Activated CD4-positive, alpha-beta T cell treated with anti-CD3 and anti-CD28 coated beads, Interleukin-2, amount 10 ng/mL, durations not matched to agents 7 days and 5 days (primary cell): Measurements from ENCODE around the gene HID1. TPM values are rescaled to one million over a fixed set of nuclear protein-coding genes. Genes with fewer than 3 reads are reported as not detected.
"Not testable (repeated sequence)": the region's sequence is repeated elsewhere in the genome, so short reads cannot be mapped to it uniquely, and the experiment has no call there.

Source experiments
- CTCF ChIA-PET: fragments of 350-600 bp; sonication (Branson Sonifier 250); formaldehyde crosslinking; loops from one replicate; lab custom pipeline; 2021; ENCODE audit warnings: antibody characterized with exemption; lab: Charles Lee
- POLR2A ChIA-PET: fragments of 350-600 bp; sonication (Branson Sonifier 250); formaldehyde crosslinking; loops from one replicate; lab custom pipeline; 2021; ENCODE audit warnings: antibody characterized with exemption; lab: Charles Lee
- DNase-seq: peaks from one replicate; pipeline ENCODE4 v3.0.0-alpha.2; 2020
- H3K27ac Mint-ChIP-seq: one replicate; pipeline ENCODE4 v1.8.0; 2021; ENCODE audit warnings: mild to moderate bottlenecking, moderate library complexity, mixed read lengths
- H3K27me3 Mint-ChIP-seq: one replicate; pipeline ENCODE4 v1.8.0; 2021; ENCODE audit warnings: mixed read lengths
- H3K36me3 Mint-ChIP-seq: one replicate; pipeline ENCODE4 v1.8.0; 2021; ENCODE audit warnings: low read depth, mixed read lengths
- H3K4me1 Mint-ChIP-seq: one replicate; pipeline ENCODE4 v1.8.0; 2021; ENCODE audit warnings: mixed read lengths
- H3K4me3 Mint-ChIP-seq: one replicate; pipeline ENCODE4 v1.8.0; 2021; ENCODE audit warnings: mild to moderate bottlenecking, moderate library complexity, mixed read lengths
- H3K9me3 Mint-ChIP-seq: one replicate; pipeline ENCODE4 v1.8.0; 2021; ENCODE audit warnings: mixed read lengths
- total RNA-seq, 2 experiments: library from RNA; stranded (reverse); gene quantifications; one replicate each; pipeline ENCODE4 v1.2.3, GENCODE V29; 2021

The HID1 gene
- total RNA-seq, 2 experiments from 2014 or later: 0.44 to 0.82 TPM

DNA sequence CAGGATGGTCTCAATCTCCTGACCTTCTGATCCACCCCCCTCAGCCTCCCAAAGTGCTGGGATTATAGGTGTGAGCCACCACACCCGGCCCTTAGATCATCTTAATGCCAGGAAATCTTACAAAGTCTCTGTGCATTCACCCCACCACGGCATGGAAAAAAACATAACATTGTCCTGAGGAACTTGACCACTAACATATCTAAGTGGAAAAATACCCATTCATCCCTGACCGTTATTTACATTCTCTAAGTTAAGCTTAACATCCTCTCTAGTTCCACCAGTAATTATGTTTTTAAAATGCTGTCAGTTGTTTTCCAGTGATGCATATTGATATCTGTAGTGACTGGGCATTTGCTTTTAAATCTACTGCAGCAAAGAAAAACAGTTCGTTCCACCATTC is 3.4 kb upstream of the HID1 start:
- Mint-ChIP-seq H3K4me3 (no peak overlapping the region), H3K36me3 (no peaks in the 10 kb centered on the region), H3K9me3 (no peaks in the 10 kb centered on the region), H3K27ac (no peak overlapping the region), H3K27me3 (peaks cover 35% of the 10 kb centered on the region), H3K4me1 (peaks cover 12% of the 10 kb centered on the region)
- DNase-seq: no peak
- POLR2A ChIA-PET: no interaction called here
- CTCF ChIA-PET: interaction anchor here (0.8 to 1.6 kb wide), 2 partner anchors 14 to 37 kb away, joined by 3 to 5 read pairs; partner anchors contain the start of gene MRPL58

DNA sequence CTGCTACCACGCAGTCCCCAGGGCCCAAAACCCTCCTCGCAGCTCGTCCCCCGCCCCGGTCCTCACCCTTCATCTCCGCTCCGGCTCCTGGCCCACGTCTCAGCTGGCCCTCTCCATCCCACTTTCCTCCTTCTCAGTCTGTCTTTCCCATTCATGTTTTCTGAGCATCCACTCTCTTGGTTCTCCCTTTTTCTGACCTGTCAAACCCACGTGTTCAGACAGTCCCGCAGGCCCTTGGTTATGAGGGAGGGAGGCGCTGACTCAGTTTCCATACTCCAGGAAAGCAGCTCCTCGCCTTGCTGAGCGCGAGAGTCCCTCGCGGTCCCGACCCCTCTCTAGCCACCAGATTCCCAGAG is 392 bp upstream of the HID1 start:
- no peak for DNase-seq
- peak overlapping the region; percentile 62 for H3K4me3 Mint-ChIP-seq
- H3K27me3 Mint-ChIP-seq: peaks cover 29% of the 10 kb centered on the region
- H3K4me1 Mint-ChIP-seq: peaks cover 6% of the 10 kb centered on the region
- H3K27ac Mint-ChIP-seq: no peak overlapping the region
- H3K36me3 Mint-ChIP-seq: no peaks in the 10 kb centered on the region
- ChIA-PET POLR2A (interaction anchor here (0.5 kb wide), 1 partner anchor 132 kb away, joined by 4 read pairs; no protein-coding TSS in a partner anchor), CTCF (interaction anchor here (0.7 to 2.0 kb wide), 6 partner anchors 9 to 440 kb away, joined by 3 to 10 read pairs (median 6); no protein-coding TSS in a partner anchor)
- H3K9me3 Mint-ChIP-seq: no peaks in the 10 kb centered on the region

DNA sequence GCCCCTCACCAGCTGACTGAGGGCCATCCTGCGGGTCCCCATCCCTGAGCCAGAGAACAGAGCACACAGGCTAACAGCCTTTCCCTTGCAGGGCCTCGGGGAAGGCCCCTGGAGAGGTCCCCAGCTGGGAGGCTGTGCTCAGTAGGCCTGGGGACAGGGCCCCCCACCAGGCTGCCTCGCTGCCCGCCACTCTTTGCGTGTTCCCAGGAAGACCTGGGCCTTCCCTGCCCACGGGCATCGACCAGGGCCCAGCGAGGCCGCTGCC is 785 bp downstream of the HID1 start:
- peak overlapping the region; percentile 51 for H3K4me3 Mint-ChIP-seq
- DNase-seq: no peak

DNA sequence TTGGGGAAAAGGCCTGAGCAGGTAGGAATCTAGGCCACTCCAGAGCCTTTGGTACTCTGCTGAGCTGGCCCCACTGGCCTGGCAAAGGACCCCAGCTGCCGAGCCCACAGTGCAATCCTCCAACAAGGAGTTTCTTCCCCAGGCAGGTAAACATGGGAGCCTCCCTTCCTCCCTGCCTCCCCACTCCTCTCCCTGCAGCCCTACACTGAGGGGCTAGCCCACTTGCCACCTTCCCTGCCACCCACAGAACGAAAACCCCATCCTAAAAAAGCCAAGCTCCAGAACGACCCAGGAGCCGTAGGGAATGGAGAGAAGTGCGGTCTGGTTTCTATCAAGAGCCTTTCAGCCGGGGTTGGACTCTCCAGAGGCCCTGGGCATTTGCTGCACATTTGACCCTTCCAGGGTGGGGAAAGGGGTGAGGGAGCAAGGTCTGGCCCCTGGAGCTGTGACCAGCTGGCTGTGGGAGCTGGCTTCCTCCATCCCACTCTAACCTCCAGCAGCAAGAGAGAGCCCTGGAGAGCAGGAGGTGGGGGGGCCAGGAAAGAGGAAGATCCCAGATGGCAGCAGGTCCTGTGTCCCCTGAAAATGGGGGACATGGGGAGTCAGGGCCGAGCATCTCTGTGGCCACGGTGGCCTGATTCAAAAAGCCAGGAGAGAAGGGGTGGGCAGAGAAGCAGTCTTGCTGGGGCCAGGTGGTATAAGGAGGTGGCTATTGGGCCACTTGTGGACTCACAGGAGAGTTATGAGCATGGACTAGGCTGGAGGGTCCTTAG is 1.3 kb downstream of the HID1 start:
- Mint-ChIP-seq H3K27ac (no peak overlapping the region), H3K9me3 (no peaks in the 10 kb centered on the region), H3K4me1 (peaks cover 6% of the 10 kb centered on the region), H3K27me3 (peaks cover 29% of the 10 kb centered on the region), H3K36me3 (no peaks in the 10 kb centered on the region), H3K4me3 (peak overlapping the region; percentile 51)
- ChIA-PET POLR2A (no interaction called here), CTCF (interaction anchor here (0.6 to 1.4 kb wide), 6 partner anchors 10 to 70 kb away, joined by 3 to 8 read pairs (median 3); partner anchors contain the start of gene MRPL58)
- DNase-seq: no peak

More for the DNA sequence above, 785 bp downstream of the HID1 start:
- peaks cover 29% of the 10 kb centered on the region for H3K27me3 Mint-ChIP-seq
- ChIA-PET CTCF (interaction anchor here (0.6 to 1.4 kb wide), 6 partner anchors 10 to 70 kb away, joined by 3 to 8 read pairs (median 4); partner anchors contain the start of gene MRPL58), POLR2A (no interaction called here)
- no peak overlapping the region for H3K27ac Mint-ChIP-seq
- no peaks in the 10 kb centered on the region for H3K9me3 Mint-ChIP-seq
- peaks cover 6% of the 10 kb centered on the region for H3K4me1 Mint-ChIP-seq
- H3K36me3 Mint-ChIP-seq: no peaks in the 10 kb centered on the region

DNA sequence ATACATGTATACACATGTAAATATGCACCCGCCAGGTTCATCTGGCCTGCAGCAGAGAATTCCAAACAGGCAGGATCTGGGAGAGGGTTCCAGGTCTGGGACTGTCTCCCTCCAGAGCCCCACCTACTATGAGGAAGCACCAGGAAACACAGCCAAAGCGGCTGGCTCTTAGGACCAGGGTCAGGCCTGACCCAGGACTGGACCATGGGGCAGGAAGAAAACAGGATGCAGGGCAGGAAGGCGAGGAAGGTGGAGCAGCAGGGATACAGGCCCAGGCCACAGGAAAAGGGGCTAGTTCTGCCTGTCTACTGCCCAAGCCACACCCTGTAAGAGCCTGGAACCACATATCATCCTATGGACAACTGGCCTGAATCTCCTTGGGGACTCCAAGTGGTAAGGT is 2.2 kb downstream of the HID1 start:
- Mint-ChIP-seq H3K27ac (no peak overlapping the region), H3K4me1 (peaks cover 6% of the 10 kb centered on the region), H3K36me3 (no peaks in the 10 kb centered on the region), H3K9me3 (no peaks in the 10 kb centered on the region), H3K27me3 (peaks cover 26% of the 10 kb centered on the region), H3K4me3 (no peak overlapping the region)
- DNase-seq: no peak
- CTCF ChIA-PET: interaction anchor here (1.0 to 1.1 kb wide), 2 partner anchors 54 to 65 kb away, joined by 3 read pairs; no protein-coding TSS in a partner anchor
- POLR2A ChIA-PET: no interaction called here

DNA sequence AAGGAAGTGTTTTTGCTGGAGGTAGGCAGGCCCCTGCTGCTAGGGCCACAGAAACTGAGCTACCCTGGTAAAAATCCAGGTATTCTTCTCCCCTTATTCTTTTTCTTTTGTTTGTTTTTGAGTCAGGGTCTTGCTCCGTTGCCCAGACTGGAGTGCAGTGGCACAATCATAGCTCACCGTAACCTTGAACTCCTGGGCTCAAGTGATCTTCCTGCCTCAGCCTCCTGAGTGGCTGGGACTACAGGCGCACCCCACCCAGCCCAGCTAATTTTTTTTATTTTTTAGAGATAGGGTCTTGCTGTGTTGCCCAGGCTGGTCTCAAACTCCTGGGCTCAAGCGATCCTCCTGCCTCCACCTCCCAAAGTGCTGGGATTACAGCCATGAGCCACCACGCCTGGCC is 3.1 kb downstream of the HID1 start:
- Mint-ChIP-seq H3K27me3 (peaks cover 19% of the 10 kb centered on the region), H3K27ac (peak overlapping the region; percentile 68)
- POLR2A ChIA-PET, H3K9me3 Mint-ChIP-seq, H3K4me3 Mint-ChIP-seq, H3K4me1 Mint-ChIP-seq, DNase-seq, H3K36me3 Mint-ChIP-seq: not testable (repeated sequence)
- CTCF ChIA-PET: interaction anchor here (0.7 to 0.9 kb wide), 2 partner anchors 44 to 62 kb away, joined by 3 read pairs; no protein-coding TSS in a partner anchor

DNA sequence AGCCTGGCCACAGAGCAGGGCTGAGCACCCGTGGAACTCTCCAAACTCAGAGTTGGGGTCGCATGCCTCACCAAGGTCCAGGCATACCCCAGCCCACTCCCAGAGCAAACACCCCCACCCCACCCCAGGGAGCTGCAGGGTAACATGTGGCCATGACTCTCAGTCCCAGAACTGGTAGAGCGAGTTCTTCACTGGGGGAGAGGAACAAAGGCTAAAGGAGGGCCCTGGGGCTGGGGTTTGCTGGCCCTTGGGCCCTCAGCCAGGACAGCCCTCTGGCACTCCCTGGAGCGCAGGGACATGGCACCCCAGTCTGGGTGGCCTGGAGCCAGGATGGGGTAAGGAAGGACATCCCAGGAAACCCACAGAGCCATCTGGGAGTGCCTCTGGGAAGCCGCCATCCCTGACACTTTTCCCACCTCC is 4.2 kb downstream of the HID1 start:
- H3K4me3 Mint-ChIP-seq: no peak overlapping the region
- ChIA-PET CTCF (interaction anchor here (0.7 to 0.9 kb wide), 2 partner anchors 45 to 167 kb away, joined by 3 read pairs; no protein-coding TSS in a partner anchor), POLR2A (no interaction called here)
- no peaks in the 10 kb centered on the region for H3K9me3 Mint-ChIP-seq
- peaks cover 12% of the 10 kb centered on the region for H3K27me3 Mint-ChIP-seq
- H3K27ac Mint-ChIP-seq: no peak overlapping the region
- no peaks in the 10 kb centered on the region for H3K36me3 Mint-ChIP-seq
- no peak for DNase-seq
- peaks cover 6% of the 10 kb centered on the region for H3K4me1 Mint-ChIP-seq

DNA sequence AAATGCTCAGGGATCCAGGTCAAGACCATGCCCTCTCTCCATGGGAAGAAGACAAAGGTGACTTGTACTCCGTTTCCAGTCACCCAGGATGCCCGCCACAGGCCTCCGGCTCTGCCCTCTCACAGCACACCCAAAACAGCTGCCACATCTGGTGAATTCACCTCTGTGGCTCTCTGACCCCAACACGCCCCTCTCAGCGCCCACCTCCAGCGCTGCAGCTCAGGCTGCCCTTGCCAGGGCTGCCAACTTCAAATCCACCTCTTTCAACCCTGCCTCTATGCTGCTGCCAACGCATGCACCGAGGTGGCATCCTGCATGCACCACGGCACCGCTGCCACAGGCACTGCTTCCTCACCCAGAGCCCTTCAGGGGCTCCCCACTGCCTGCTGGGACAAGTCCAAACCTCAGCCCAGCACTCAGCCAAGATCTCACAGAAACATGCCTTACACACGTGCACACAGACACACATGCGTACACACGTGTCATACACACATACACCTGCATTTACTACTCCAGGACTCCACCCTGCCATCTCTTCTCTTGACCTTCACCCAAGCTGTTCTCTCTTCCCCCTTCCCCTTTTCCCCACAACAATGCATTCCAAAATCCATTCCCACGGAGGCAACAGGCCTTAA is 7.5 kb downstream of the HID1 start:
- no peaks in the 10 kb centered on the region for H3K9me3 Mint-ChIP-seq
- no peak for DNase-seq
- CTCF ChIA-PET: interaction anchor here (0.5 kb wide), 1 partner anchor 1986 kb away, joined by 3 read pairs; no protein-coding TSS in a partner anchor
- peaks cover 4% of the 10 kb centered on the region for H3K4me1 Mint-ChIP-seq
- H3K4me3 Mint-ChIP-seq: no peak overlapping the region
- no peaks in the 10 kb centered on the region for H3K36me3 Mint-ChIP-seq
- no peak overlapping the region for H3K27ac Mint-ChIP-seq
- H3K27me3 Mint-ChIP-seq: no peaks in the 10 kb centered on the region
- POLR2A ChIA-PET: no interaction called here

DNA sequence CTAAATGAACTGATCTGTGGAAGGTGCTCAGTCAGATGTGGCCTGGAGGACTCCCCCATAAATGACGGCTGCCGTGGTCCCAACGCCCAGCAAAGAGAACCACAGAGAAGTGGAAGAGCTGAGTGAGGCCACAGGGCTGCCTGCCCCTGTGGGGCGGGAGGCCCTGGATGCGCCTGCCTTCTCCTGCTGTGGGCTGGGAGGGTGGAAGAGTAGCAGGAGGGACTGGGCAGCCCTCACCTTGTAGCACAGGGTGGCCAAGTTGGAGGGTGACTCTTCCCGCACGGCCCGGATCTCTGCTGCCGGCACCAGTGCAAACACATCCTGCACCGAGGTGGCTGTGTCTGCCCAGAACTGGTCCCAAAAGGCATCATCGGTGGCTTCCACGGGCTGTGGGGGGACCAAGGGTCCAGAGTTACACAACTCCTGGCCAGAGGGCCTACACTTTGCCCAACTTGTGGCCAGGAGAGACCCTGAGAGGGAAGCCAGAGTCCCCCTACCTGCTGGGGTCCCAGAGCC is 8.3 kb downstream of the HID1 start:
- DNase-seq: no peak
- peaks cover 4% of the 10 kb centered on the region for H3K4me1 Mint-ChIP-seq
- no peaks in the 10 kb centered on the region for H3K27me3 Mint-ChIP-seq
- H3K4me3 Mint-ChIP-seq: no peak overlapping the region
- no peaks in the 10 kb centered on the region for H3K9me3 Mint-ChIP-seq
- ChIA-PET POLR2A (no interaction called here), CTCF (interaction anchor here (0.6 to 1.7 kb wide), 4 partner anchors 9 to 167 kb away, joined by 3 to 8 read pairs (median 4); partner anchors contain the start of genes NT5C and USH1G)
- no peak overlapping the region for H3K27ac Mint-ChIP-seq
- H3K36me3 Mint-ChIP-seq: no peaks in the 10 kb centered on the region

DNA sequence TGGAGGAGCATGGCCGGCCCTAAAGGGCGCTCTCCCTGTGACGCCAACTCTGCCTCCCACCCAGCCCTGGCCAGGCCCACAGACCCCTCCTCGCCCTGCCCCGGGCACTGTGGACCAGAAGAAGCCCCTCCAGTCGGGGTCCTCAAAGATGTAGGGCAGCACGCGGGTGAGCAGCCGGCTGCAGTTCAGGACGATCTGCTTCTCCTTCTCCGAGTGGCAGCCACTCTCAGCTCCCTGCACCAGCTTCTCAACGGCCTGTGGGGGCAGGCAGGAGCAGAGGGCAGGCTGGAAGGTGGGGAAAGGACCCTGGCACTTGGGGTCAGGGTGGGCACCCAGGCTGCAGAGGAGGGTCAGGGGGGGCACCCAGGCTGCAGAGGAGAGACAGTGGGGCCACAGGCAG is 8.9 kb downstream of the HID1 start:
- Mint-ChIP-seq H3K27me3 (no peaks in the 10 kb centered on the region), H3K27ac (no peak overlapping the region), H3K9me3 (no peaks in the 10 kb centered on the region), H3K36me3 (no peaks in the 10 kb centered on the region), H3K4me1 (peaks cover 4% of the 10 kb centered on the region), H3K4me3 (no peak overlapping the region)
- ChIA-PET CTCF (interaction anchor here (0.6 to 1.7 kb wide), 5 partner anchors 10 to 168 kb away, joined by 3 to 8 read pairs (median 5); partner anchors contain the start of genes NT5C and USH1G), POLR2A (interaction anchor here (0.5 kb wide), 1 partner anchor 288 kb away, joined by 7 read pairs; no protein-coding TSS in a partner anchor)
- no peak for DNase-seq

DNA sequence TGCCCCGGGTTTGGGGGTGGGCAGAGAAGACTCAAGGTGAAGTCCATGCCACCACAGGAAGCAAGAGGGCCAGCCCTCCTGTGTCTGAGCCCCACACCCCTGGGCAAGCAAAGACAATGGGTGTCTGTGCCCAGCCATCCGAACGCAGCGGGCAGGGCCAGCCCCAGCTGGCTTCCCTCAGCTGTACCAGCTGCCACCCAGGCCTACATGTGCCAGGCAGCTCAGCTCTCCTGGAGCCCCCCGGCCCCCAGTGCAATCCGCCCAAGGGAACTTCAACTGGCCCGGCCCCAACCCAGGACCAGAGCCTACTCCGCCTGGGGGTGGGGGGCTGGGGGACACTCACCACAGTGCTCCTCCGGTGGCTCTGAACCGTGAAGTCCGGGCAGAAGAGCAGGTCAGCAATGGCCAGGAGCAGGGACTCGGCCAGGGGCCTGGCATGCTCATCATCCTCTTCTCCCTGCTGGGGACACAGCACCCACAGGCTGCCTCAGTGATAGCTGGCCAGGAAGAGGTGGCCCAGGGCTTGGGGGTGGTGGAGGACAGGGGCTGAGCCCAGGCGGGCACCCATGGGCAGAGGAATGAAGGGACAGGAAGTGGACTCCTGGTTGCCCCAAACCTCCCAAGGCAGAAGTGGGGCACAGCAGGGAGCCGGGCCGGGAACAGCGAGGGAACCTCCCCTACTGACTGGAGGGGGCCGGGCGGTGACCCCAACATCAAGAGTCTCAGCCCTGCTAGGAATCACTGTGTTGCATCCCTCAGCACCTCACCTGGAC is 9.8 kb downstream of the HID1 start:
- POLR2A ChIA-PET: interaction anchor here (0.7 kb wide), 1 partner anchor 517 kb away, joined by 3 read pairs; no protein-coding TSS in a partner anchor
- Mint-ChIP-seq H3K36me3 (no peaks in the 10 kb centered on the region), H3K27me3 (no peaks in the 10 kb centered on the region), H3K4me3 (no peak overlapping the region), H3K9me3 (no peaks in the 10 kb centered on the region), H3K4me1 (peaks cover 4% of the 10 kb centered on the region), H3K27ac (no peak overlapping the region)
- CTCF ChIA-PET: interaction anchor here (1.0 to 5.0 kb wide), 16 partner anchors 9 to 450 kb away, joined by 3 to 27 read pairs (median 6); partner anchors contain the start of genes HID1, MRPL58, NT5C and OTOP2
- DNase-seq: no peak
